ENCODE results near the gene CCDC71. TPM values are rescaled to one million over a fixed set of nuclear protein-coding genes. Genes with fewer than 3 reads are reported as not detected.

The CCDC71 gene
- total RNA-seq, 2 donors from 2014 or later, result 23.4 to 25.7 TPM

DNA sequence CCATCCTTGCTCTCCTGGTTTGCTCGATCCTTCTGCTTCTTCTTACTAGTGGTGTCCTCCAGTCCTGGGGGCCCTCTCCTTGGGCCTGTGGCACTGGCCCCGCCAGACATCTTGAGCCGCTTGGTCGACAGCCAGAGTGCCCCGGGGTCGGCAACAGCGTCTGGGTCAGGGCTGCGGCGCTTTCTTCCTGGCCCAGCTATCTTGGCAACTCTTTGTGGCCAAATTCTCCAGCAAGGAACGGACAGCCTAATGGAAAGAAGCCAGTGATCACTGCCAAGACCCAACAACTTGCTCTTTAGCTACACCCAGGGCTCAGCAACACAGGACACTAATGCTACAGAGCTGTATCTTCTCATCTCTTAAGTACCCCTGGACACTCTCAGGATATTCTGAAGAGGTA is 47.1 kb downstream of the CCDC71 start:
- Mint-ChIP-seq H3K9me3 (no peaks in the 10 kb centered on the region), H3K27ac (no peak overlapping the region), H3K4me3 (peak overlapping the region; percentile 76), H3K36me3 (ENCODE audit: low read depth) (peaks cover 49% of the 10 kb centered on the region), H3K27me3 (ENCODE audit: insufficient read depth) (no peaks in the 10 kb centered on the region), H3K4me1 (peaks cover 4% of the 10 kb centered on the region)
- Histone ChIP-seq H3K36me3 (ENCODE audit: control insufficient read depth, insufficient read depth, low read length) (peaks cover 69% of the 10 kb centered on the region), H3K27me3 (ENCODE audit: control insufficient read depth, insufficient read depth, low read length, poor library complexity, severe bottlenecking) (no peaks in the 10 kb centered on the region), H3K27ac (ENCODE audit: low read depth, low read length) (no peak overlapping the region), H3K4me3 (ENCODE audit: low read length) (peak overlapping the region; percentile 89), H3K4me1 (ENCODE audit: control insufficient read depth, insufficient read depth, low read length) (peaks cover 4% of the 10 kb centered on the region), H3K9ac (ENCODE audit: extremely low read depth, low read length, poor library complexity, severe bottlenecking) (no peak overlapping the region), H3K9me3 (ENCODE audit: control insufficient read depth, low read length) (no peaks in the 10 kb centered on the region)
- no peak for DNase-seq
- TF ChIP-seq CTCF (conservative IDR thresholded peaks at IDR 0.05), result no peak
- 92 to 95% methylated on average over 8 to 10 of the region's 10 CpGs for WGBS, 2 experiments (ENCODE audit: insufficient coverage in 1 of 2, insufficient read length in 1 of 2)

Other genes starting within 250 kb of the CCDC71 start
- gene ARIH2, start 247.5 kb downstream of the CCDC71 start, total RNA-seq, result 100 to 1,000 TPM in 1 of 2 donors, 10 to 100 TPM in 1; 86.6 to 113 TPM
- gene P4HTM, start 176.1 kb downstream of the CCDC71 start, total RNA-seq, result 10 to 100 TPM; 12.4 to 17.6 TPM
- 100 to 1,000 TPM; 106 to 166 TPM for gene WDR6, start 158.9 kb downstream of the CCDC71 start, total RNA-seq
- 10 to 100 TPM; 40.8 to 41.9 TPM for gene DALRD3, start 147.8 kb downstream of the CCDC71 start, total RNA-seq
- 10 to 100 TPM; 32.9 to 39.1 TPM for gene NDUFAF3, start 144.2 kb downstream of the CCDC71 start, total RNA-seq
- 100 to 1,000 TPM; 180 to 195 TPM for gene IMPDH2, start 136.9 kb downstream of the CCDC71 start, total RNA-seq
- 100 to 1,000 TPM; 127 to 155 TPM for gene QRICH1, start 72.3 kb downstream of the CCDC71 start, total RNA-seq
- 100 to 1,000 TPM; 314 to 358 TPM for gene QARS1, start 61.6 kb downstream of the CCDC71 start, total RNA-seq
- gene USP19, start 45.5 kb downstream of the CCDC71 start, total RNA-seq, result 10 to 100 TPM; 61.5 to 63.2 TPM
- gene LAMB2, start 33.3 kb downstream of the CCDC71 start, total RNA-seq, result 10 to 100 TPM; 83.6 to 97.8 TPM
- gene KLHDC8B, start 5.3 kb upstream of the CCDC71 start, total RNA-seq, result 10 to 100 TPM; 33.5 to 36.1 TPM
- gene C3orf62, start 110.9 kb upstream of the CCDC71 start, total RNA-seq, result 1 to 10 TPM; 3.6 to 4.8 TPM
- gene USP4, start 173.7 kb upstream of the CCDC71 start, total RNA-seq, result 10 to 100 TPM; 48.3 to 48.9 TPM
- 100 to 1,000 TPM; 178 to 195 TPM for gene GPX1, start 192.0 kb upstream of the CCDC71 start, total RNA-seq
- 100 to 1,000 TPM; 359 to 371 TPM for gene RHOA, start 245.6 kb upstream of the CCDC71 start, total RNA-seq
- gene TCTA, start 246.1 kb upstream of the CCDC71 start, total RNA-seq, result 10 to 100 TPM in 1 of 2 donors, 1 to 10 TPM in 1; 6.3 to 11.2 TPM